Uterine smooth muscle cell (primary cell): ENCODE results near the gene TRIM43B. TPM values are rescaled to one million over a fixed set of nuclear protein-coding genes. Genes with fewer than 3 reads are reported as not detected.

Experiments
- total RNA-seq: library from RNA; depleted of rRNA; stranded (reverse); fragments of >200 nt; gene quantifications from 2 replicates; pipeline ENCODE4 v1.2.3, GENCODE V29; 2014

Gene TRIM43B
- not detected in 2 replicates for total RNA-seq

GRCh38 chr2:95484654-95485053 is at the start of gene TRIM43B:
TRIM43B (minus strand) TSS chr2:95484754; CDS start chr2:95482714, 2,040 bp downstream.

Other genes starting within 250 kb of the TRIM43B start
- gene PROM2, start 210.3 kb downstream of the TRIM43B start, total RNA-seq, result 0.11 and 0.25 TPM in 2 replicates
- 4.2 and 4.9 TPM in 2 replicates for gene KCNIP3, start 187.4 kb downstream of the TRIM43B start, total RNA-seq
- 44.3 and 52.2 TPM in 2 replicates for gene FAHD2A, start 82.0 kb downstream of the TRIM43B start, total RNA-seq
- gene TRIM43, start 107.2 kb upstream of the TRIM43B start, total RNA-seq, result not detected in 2 replicates